DND-41 (cell line): ENCODE measurements around the gene SIAE.

Source experiments
- EZH2 ChIP-seq: IDR thresholded peaks from 3 replicates; pipeline ENCODE4 v1.6.1; 2012; ENCODE audit warnings: borderline replicate concordance, low read depth, mild to moderate bottlenecking, moderate library complexity, low read length, inconsistent platforms; ENCODE audit not compliant: severe bottlenecking
- TF ChIP-seq, protein P1 (sequence below): IDR thresholded peaks from 2 replicates; pipeline ENCODE4 v1.5.1; 2012; ENCODE audit warnings: borderline replicate concordance, low read length, moderate library complexity, mild to moderate bottlenecking; ENCODE audit not compliant: poor library complexity, severe bottlenecking; ENCODE audit errors: extremely low read depth

GRCh38 chr11:124605719-124606118 is 67.8 kb downstream of the SIAE start:
- TF ChIP-seq, protein P1, sequence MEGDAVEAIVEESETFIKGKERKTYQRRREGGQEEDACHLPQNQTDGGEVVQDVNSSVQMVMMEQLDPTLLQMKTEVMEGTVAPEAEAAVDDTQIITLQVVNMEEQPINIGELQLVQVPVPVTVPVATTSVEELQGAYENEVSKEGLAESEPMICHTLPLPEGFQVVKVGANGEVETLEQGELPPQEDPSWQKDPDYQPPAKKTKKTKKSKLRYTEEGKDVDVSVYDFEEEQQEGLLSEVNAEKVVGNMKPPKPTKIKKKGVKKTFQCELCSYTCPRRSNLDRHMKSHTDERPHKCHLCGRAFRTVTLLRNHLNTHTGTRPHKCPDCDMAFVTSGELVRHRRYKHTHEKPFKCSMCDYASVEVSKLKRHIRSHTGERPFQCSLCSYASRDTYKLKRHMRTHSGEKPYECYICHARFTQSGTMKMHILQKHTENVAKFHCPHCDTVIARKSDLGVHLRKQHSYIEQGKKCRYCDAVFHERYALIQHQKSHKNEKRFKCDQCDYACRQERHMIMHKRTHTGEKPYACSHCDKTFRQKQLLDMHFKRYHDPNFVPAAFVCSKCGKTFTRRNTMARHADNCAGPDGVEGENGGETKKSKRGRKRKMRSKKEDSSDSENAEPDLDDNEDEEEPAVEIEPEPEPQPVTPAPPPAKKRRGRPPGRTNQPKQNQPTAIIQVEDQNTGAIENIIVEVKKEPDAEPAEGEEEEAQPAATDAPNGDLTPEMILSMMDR = no peak
- TF ChIP-seq EZH2 = no peak
